22Rv1 (cell line): ENCODE data around the gene YTHDF1.
"Not testable (repeated sequence)": the region's sequence is repeated elsewhere in the genome, so short reads cannot be mapped to it uniquely, and the experiment has no call there.

ENCODE experiments used
- H3K27ac ChIP-seq: fragments of 450-650 bp; 2 replicates; pipeline ENCODE4 v1.5.1; 2017
- CTCF ChIP-seq: fragments of 450-650 bp; IDR thresholded peaks from 2 replicates; pipeline ENCODE4 v1.5.1; 2017; ENCODE audit warnings: mild to moderate bottlenecking
- ZFX ChIP-seq: fragments of 450-650 bp; IDR thresholded peaks from 2 replicates; pipeline ENCODE4 v1.6.1; 2017; ENCODE audit warnings: antibody characterized with exemption, borderline replicate concordance

The YTHDF1 gene

GRCh38 chr20:63163171-63163570 lies 52.8 kb downstream of the YTHDF1 start:
- H3K27ac ChIP-seq: no peak overlapping the region
- no peak for TF ChIP-seq CTCF
- TF ChIP-seq ZFX: no peak

- H3K27ac ChIP-seq: no peak overlapping the region
- no peak for TF ChIP-seq CTCF
Measured at GRCh38 chr20:63162206-63162795, 53.6 kb downstream of the YTHDF1 start.

- no peak overlapping the region for H3K27ac ChIP-seq
- TF ChIP-seq ZFX (no peak), CTCF (no peak)
Measured at GRCh38 chr20:63161176-63161651, 54.7 kb downstream of the YTHDF1 start.

GRCh38 chr20:63160641-63161175 lies 55.2 kb downstream of the YTHDF1 start:
- no peak overlapping the region for H3K27ac ChIP-seq
- no peak for TF ChIP-seq CTCF
- TF ChIP-seq ZFX: no peak

- TF ChIP-seq ZFX: no peak
- no peak for TF ChIP-seq CTCF
- H3K27ac ChIP-seq: no peak overlapping the region
Measured at GRCh38 chr20:63159826-63160640, 55.9 kb downstream of the YTHDF1 start.

- H3K27ac ChIP-seq: not testable (repeated sequence)
Measured at GRCh38 chr20:63159251-63159650, 56.7 kb downstream of the YTHDF1 start.

GRCh38 chr20:63158845-63159244 lies 57.1 kb downstream of the YTHDF1 start:
- TF ChIP-seq ZFX: no peak
- H3K27ac ChIP-seq: no peak overlapping the region

GRCh38 chr20:63158352-63158751 lies 57.6 kb downstream of the YTHDF1 start:
- H3K27ac ChIP-seq: no peak overlapping the region
- TF ChIP-seq ZFX: no peak
- TF ChIP-seq CTCF: no peak

GRCh38 chr20:63157431-63157830 lies 58.5 kb downstream of the YTHDF1 start:
- not testable (repeated sequence) for H3K27ac ChIP-seq
